Keratinocyte (primary cell): Measurements from ENCODE around the gene CAST.

Experiments
- EZH2 ChIP-seq: IDR thresholded peaks from one replicate; pipeline ENCODE4 v1.6.1; 2012; ENCODE audit warnings: inconsistent platforms, mild to moderate bottlenecking, low read length, moderate library complexity
- TF ChIP-seq, protein P1 (sequence below), 3 experiments: IDR thresholded peaks in 1 of 3; conservative IDR thresholded peaks in 1 of 3; optimal IDR thresholded peaks in 1 of 3; 2 replicates in 2 of 3; 3 replicates in 1 of 3; pipeline versions ENCODE3 to v1.5.1; 2011; ENCODE audit warnings: low read length in 3 of 3, mild to moderate bottlenecking in 3 of 3, moderate library complexity in 2 of 3, control low read depth in 1 of 3, inconsistent platforms in 1 of 3; ENCODE audit not compliant: insufficient read depth in 2 of 3; ENCODE audit errors: extremely low read depth in 1 of 3

DNA sequence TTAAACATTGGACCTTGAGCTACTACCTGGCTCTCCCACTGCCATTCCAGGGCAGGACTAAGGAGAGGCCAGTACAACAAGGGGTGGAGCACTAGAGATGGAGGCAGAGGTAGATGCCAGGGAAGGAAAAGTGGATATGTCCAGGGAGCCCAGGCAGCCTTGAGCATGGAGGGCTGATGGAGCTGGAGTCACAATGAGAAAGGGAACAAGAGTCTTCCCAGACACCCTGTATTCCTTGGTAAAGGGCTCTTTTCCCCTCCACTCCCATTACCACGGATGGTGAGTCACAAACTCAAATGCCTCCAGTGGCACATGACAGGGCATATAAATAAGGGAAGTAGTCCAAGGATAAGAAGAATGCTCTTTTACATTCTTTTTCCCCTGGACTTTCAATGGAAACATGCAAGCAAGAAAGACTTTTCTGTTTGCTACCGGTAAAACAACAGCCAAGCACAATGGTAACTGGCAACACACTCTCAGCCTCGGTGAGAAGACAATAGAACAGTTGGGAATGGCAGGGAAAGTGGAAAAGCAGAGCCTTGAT is 128.9 kb downstream of the CAST start:
- TF ChIP-seq, protein P1, sequence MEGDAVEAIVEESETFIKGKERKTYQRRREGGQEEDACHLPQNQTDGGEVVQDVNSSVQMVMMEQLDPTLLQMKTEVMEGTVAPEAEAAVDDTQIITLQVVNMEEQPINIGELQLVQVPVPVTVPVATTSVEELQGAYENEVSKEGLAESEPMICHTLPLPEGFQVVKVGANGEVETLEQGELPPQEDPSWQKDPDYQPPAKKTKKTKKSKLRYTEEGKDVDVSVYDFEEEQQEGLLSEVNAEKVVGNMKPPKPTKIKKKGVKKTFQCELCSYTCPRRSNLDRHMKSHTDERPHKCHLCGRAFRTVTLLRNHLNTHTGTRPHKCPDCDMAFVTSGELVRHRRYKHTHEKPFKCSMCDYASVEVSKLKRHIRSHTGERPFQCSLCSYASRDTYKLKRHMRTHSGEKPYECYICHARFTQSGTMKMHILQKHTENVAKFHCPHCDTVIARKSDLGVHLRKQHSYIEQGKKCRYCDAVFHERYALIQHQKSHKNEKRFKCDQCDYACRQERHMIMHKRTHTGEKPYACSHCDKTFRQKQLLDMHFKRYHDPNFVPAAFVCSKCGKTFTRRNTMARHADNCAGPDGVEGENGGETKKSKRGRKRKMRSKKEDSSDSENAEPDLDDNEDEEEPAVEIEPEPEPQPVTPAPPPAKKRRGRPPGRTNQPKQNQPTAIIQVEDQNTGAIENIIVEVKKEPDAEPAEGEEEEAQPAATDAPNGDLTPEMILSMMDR (optimal IDR thresholded peaks at IDR 0.05 in 1 of 3, IDR thresholded peaks at IDR 0.05 in 1 of 3, conservative IDR thresholded peaks at IDR 0.05 in 1 of 3; ENCODE audit: extremely low read depth in 1 of 3, insufficient read depth in 2 of 3, low read length in 3 of 3) = no peak
- no peak for TF ChIP-seq EZH2
